ENCODE measurements around the gene LETM1. TPM values are rescaled to one million over a fixed set of nuclear protein-coding genes. Genes with fewer than 3 reads are reported as not detected.

LETM1 gene
- polyA plus RNA-seq, 1 donor (not counting 4 experiments of a cell fraction or from before 2014, with no cell fraction given), result 25.6 TPM

DNA sequence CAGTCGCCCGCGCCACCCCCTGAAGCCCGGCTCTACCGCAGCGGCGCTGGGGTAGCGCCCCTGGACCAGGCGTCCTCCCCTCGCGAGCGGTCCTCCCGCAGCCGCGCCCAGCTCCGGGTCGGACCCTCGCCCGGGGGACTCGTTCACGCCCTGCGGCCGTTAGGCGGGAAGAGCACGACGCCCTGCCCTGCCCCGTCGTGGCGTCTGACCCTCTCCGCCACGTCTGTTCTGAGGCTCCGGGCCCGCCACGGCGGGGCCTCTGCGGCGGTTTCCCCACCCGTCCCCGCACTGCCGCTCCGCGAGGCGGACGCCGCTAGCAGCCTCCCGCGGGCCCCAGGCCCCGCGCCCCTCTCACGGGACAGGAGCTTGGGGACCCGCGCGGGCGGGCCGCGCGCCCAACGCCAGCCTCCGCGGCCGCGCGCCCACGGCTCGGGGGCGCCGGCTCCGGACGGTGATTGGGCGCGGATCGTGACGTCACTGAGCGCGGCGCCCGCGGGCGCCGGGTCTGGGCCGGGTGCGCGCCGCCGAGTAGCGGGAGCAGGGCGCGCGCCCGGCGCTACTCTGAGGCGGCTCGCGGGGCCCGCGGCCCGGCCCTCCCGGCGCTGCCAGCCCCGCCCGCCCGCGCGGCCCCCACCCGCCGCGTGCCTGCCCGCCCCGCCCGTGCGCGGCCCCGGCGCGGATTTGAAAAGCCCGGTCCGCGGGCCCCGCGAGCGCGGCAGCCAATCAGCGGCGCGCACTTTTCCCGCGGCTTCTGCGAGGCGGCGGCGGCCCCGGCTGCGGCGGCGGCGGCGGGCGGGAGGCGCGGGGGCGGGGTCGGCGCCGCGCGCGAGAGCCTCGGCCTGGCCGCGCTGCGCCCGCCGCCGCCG is 14.9 kb upstream of the LETM1 start, which contains the start of gene NSD2:
Gene NSD2, plus strand, starts transcription at position 816 of the 866 bp plus-strand sequence. CDS start 29,262 bp downstream, outside the sequence.
- H2AFZ ChIP-seq (ENCODE audit: control insufficient read depth, low read length), result peak within 1 kb of the TSS; percentile 90

DNA sequence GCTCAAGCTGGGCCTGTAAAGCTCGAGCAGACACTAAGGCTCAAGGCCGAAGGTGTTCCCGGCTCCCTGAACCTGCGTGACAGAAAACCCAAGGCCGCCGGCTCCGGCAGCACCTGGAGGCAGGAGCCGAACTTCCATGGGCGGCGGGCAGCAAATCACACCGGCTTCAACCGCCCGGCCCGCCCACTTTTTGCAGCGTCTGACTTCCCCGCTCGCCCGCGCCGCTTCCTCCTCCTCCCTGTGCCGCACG is 14.3 kb upstream of the LETM1 start:
- dilution Hi-C loops (cut with MboI; ENCODE audit: extremely low pct_ligation_motif_present, low sequenced_read_pairs), result no loop called here
- Histone ChIP-seq H3K27me3 (ENCODE audit: control insufficient read depth, extremely low read depth, insufficient read depth, low read length) (peaks cover 4% of the 10 kb centered on the region), H3K9me1 (ENCODE audit: control insufficient read depth, extremely low read depth, insufficient read depth, low read length) (no peaks in the 10 kb centered on the region), H2AFZ (ENCODE audit: control insufficient read depth, low read length) (peak overlapping the region; percentile 90), H3K9me3 (ENCODE audit: control insufficient read depth, low read depth, low read length) (no peaks in the 10 kb centered on the region), H3K4me3 (ENCODE audit: control insufficient read depth in 2 of 3, extremely low read depth in 1 of 3, insufficient read depth in 2 of 3, low read depth in 1 of 3, low read length in 3 of 3) (peak overlapping the region; percentile 66 to 75 (median 72)), H3K27ac (ENCODE audit: control insufficient read depth, insufficient read depth, low read length) (peak overlapping the region; percentile 86), H3K79me2 (ENCODE audit: control insufficient read depth, insufficient read depth, low read length) (peaks cover 35% of the 10 kb centered on the region), H3K9ac (ENCODE audit: control insufficient read depth, extremely low read depth, insufficient read depth, low read length) (peak overlapping the region; percentile 86), H4K20me1 (ENCODE audit: control insufficient read depth, extremely low read depth, insufficient read depth, low read length) (no peaks in the 10 kb centered on the region), H3K36me3 (ENCODE audit: control insufficient read depth in 2 of 2, extremely low read depth in 1 of 2, insufficient read depth in 2 of 2, low read length in 2 of 2) (no peaks in the 10 kb centered on the region), H3K4me1 (ENCODE audit: control insufficient read depth, extremely low read depth, insufficient read depth, low read length) (peaks cover 28% of the 10 kb centered on the region), H3K4me2 (ENCODE audit: control insufficient read depth, extremely low read depth, insufficient read depth, low read depth, low read length) (peak overlapping the region; percentile 93)
- TF ChIP-seq EZH2 (IDR thresholded peaks at IDR 0.05; ENCODE audit: low read length), result no peak
- TF ChIP-seq, protein P1, sequence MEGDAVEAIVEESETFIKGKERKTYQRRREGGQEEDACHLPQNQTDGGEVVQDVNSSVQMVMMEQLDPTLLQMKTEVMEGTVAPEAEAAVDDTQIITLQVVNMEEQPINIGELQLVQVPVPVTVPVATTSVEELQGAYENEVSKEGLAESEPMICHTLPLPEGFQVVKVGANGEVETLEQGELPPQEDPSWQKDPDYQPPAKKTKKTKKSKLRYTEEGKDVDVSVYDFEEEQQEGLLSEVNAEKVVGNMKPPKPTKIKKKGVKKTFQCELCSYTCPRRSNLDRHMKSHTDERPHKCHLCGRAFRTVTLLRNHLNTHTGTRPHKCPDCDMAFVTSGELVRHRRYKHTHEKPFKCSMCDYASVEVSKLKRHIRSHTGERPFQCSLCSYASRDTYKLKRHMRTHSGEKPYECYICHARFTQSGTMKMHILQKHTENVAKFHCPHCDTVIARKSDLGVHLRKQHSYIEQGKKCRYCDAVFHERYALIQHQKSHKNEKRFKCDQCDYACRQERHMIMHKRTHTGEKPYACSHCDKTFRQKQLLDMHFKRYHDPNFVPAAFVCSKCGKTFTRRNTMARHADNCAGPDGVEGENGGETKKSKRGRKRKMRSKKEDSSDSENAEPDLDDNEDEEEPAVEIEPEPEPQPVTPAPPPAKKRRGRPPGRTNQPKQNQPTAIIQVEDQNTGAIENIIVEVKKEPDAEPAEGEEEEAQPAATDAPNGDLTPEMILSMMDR (optimal IDR thresholded peaks at IDR 0.05 in 1 of 3, IDR thresholded peaks at IDR 0.05 in 1 of 3, conservative IDR thresholded peaks at IDR 0.05 in 1 of 3; ENCODE audit: extremely low read depth in 1 of 3, insufficient read depth in 2 of 3, low read length in 3 of 3), result no peak
- no peak for FAIRE-seq
- no peak for DNase-seq (ENCODE audit: low read depth, low spot score)

More for the DNA sequence above, 14.9 kb upstream of the LETM1 start, which contains the start of gene NSD2:
- no peaks in the 10 kb centered on the region for H3K9me3 ChIP-seq (ENCODE audit: control insufficient read depth, low read depth, low read length)
- dilution Hi-C loops (cut with MboI; ENCODE audit: extremely low pct_ligation_motif_present, low sequenced_read_pairs), result no loop called here
- peaks cover 28% of the 10 kb centered on the region for H3K4me1 ChIP-seq (ENCODE audit: control insufficient read depth, extremely low read depth, insufficient read depth, low read length)
- H4K20me1 ChIP-seq (ENCODE audit: control insufficient read depth, extremely low read depth, insufficient read depth, low read length), result no peaks in the 10 kb centered on the region
- peak within 1 kb of the TSS; percentile 66 to 86 (median 75) for H3K4me3 ChIP-seq (ENCODE audit: control insufficient read depth in 2 of 3, extremely low read depth in 1 of 3, insufficient read depth in 2 of 3, low read depth in 1 of 3, low read length in 3 of 3)
- TF ChIP-seq, protein P1 (optimal IDR thresholded peaks at IDR 0.05 in 1 of 3, IDR thresholded peaks at IDR 0.05 in 1 of 3, conservative IDR thresholded peaks at IDR 0.05 in 1 of 3; ENCODE audit: extremely low read depth in 1 of 3, insufficient read depth in 2 of 3, low read length in 3 of 3), result no peak
- no peak for TF ChIP-seq EZH2 (IDR thresholded peaks at IDR 0.05; ENCODE audit: low read length)
- DNase-seq (ENCODE audit: low read depth, low spot score) (no peak), FAIRE-seq (no peak)
- peak within 1 kb of the TSS; percentile 86 for H3K9ac ChIP-seq (ENCODE audit: control insufficient read depth, extremely low read depth, insufficient read depth, low read length)
- no peaks in the 10 kb centered on the region for H3K9me1 ChIP-seq (ENCODE audit: control insufficient read depth, extremely low read depth, insufficient read depth, low read length)
- H3K36me3 ChIP-seq (ENCODE audit: control insufficient read depth in 2 of 2, extremely low read depth in 1 of 2, insufficient read depth in 2 of 2, low read length in 2 of 2), result no peaks in the 10 kb centered on the region
- H3K4me2 ChIP-seq (ENCODE audit: control insufficient read depth, extremely low read depth, insufficient read depth, low read depth, low read length), result peak within 1 kb of the TSS; percentile 93
- peaks cover 40% of the 10 kb centered on the region for H3K79me2 ChIP-seq (ENCODE audit: control insufficient read depth, insufficient read depth, low read length)
- H3K27me3 ChIP-seq (ENCODE audit: control insufficient read depth, extremely low read depth, insufficient read depth, low read length), result peaks cover 4% of the 10 kb centered on the region
- peak within 1 kb of the TSS; percentile 86 for H3K27ac ChIP-seq (ENCODE audit: control insufficient read depth, insufficient read depth, low read length)

All from keratinocyte (primary cell).